ENCODE results near the gene PTGES. TPM values are rescaled to one million over a fixed set of nuclear protein-coding genes. Genes with fewer than 3 reads are reported as not detected.

The PTGES gene
- total RNA-seq, 4 donors from 2014 or later, result 14.7 to 33.0 (median 25.7) TPM

DNA sequence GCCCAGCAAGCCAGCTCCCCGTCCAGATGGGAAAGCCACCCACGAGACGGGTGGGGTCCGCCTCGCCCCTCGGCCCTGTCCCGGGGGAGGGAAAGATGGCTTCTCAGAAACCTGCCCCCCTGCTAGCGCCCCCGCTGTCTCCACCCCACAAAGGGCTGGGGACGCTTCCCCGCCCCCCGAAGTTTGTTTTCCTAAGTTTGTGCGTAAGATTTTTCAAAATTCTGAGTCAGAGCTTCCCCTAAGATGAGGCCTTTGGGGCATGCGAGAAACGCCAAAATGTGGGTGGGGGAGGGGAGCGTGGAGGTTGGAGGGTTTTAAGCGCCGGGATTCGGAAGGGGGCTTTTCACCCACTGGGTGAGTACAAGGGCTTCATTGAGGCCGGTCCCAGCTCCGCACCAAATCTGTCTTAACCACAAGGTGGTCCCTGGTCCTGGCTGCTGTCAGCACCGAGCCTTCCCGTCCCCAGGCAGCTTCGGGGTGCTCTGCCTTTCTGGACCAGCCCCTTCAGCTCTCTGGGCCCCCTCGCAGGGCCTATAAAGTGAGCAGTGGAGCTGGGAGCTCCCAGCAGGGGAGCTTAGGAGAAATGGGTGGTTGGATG lies 55.1 kb downstream of the PTGES start:
- TF ChIP-seq, protein P1, sequence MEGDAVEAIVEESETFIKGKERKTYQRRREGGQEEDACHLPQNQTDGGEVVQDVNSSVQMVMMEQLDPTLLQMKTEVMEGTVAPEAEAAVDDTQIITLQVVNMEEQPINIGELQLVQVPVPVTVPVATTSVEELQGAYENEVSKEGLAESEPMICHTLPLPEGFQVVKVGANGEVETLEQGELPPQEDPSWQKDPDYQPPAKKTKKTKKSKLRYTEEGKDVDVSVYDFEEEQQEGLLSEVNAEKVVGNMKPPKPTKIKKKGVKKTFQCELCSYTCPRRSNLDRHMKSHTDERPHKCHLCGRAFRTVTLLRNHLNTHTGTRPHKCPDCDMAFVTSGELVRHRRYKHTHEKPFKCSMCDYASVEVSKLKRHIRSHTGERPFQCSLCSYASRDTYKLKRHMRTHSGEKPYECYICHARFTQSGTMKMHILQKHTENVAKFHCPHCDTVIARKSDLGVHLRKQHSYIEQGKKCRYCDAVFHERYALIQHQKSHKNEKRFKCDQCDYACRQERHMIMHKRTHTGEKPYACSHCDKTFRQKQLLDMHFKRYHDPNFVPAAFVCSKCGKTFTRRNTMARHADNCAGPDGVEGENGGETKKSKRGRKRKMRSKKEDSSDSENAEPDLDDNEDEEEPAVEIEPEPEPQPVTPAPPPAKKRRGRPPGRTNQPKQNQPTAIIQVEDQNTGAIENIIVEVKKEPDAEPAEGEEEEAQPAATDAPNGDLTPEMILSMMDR (IDR thresholded peaks at IDR 0.05), result no peak
- peak in 1 of 2 donors; percentile 34 for TF ChIP-seq EP300 (IDR thresholded peaks at IDR 0.05)
- peaks cover 0 to 33% (median 0%) of the 10 kb centered on the region in 4 donors for H3K4me1 ChIP-seq
- H3K36me3 ChIP-seq, result no peaks in the 10 kb centered on the region
- H3K27ac ChIP-seq, result peak overlapping the region; percentile 59 to 84 (median 74)
- H3K9me3 ChIP-seq, result no peaks in the 10 kb centered on the region
- H3K4me3 ChIP-seq, result peak overlapping the region; percentile 28 to 57 (median 32)
- 1 to 2% methylated on average over 16 to 18 of the region's 25 CpGs for WGBS, 2 donors
- peaks cover 0 to 38% of the 10 kb centered on the region in 2 donors for H3K27me3 ChIP-seq
- DNase-seq (ENCODE audit: low spot score in 2 of 2), result peak; percentile 19 to 52

DNA sequence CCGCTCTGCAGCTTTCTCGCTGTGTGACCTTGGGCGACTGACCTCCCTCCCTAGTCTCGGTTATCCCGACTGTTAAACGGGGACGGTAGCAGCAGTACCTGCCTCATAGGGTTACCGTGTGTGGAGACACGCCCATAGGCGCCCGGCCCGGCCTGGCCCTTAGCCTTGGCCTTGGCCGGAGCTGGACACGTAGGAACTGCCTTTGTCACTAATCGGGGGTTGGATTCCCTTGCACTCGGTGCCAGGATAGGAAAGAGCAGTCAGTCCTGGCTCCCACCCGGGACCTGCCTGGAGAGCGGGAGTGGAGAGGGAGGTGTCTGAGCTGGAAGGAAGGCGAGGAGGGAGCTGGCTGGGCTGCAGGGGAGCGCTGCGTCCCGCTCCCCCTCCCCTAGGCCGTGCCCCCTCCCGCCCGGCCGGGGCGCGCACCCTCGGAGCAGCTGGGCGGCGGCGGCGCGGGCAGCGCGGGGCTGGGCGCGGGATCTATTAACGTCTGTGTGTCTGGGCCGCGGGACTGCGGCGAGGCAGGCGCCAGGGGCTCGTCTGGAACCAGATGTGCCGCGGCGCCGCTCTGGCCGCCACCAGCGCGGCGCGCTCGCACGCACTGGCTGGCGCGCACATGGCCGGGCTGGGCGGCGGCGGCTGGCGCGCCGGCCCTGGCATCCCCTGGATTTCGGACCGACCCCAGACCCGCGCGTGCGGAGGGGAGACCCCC lies 55.7 kb downstream of the PTGES start:
- H3K4me1 ChIP-seq, result peaks cover 0 to 26% (median 0%) of the 10 kb centered on the region in 4 donors
- H3K9me3 ChIP-seq, result no peaks in the 10 kb centered on the region
- H3K27ac ChIP-seq, result peak overlapping the region; percentile 59 to 84 (median 74)
- H3K27me3 ChIP-seq, result peaks cover 0 to 38% of the 10 kb centered on the region in 2 donors
- no peak for TF ChIP-seq EP300 (IDR thresholded peaks at IDR 0.05)
- TF ChIP-seq POLR2A (IDR thresholded peaks at IDR 0.05), result no peak
- TF ChIP-seq, protein P1 (IDR thresholded peaks at IDR 0.05), result no peak
- 8 to 15% methylated on average over 19 to 21 of the region's 71 CpGs for WGBS, 2 donors
- DNase-seq (ENCODE audit: low spot score in 2 of 2), result no peak
- H3K36me3 ChIP-seq, result no peaks in the 10 kb centered on the region
- peak overlapping the region; percentile 28 to 57 (median 32) for H3K4me3 ChIP-seq

DNA sequence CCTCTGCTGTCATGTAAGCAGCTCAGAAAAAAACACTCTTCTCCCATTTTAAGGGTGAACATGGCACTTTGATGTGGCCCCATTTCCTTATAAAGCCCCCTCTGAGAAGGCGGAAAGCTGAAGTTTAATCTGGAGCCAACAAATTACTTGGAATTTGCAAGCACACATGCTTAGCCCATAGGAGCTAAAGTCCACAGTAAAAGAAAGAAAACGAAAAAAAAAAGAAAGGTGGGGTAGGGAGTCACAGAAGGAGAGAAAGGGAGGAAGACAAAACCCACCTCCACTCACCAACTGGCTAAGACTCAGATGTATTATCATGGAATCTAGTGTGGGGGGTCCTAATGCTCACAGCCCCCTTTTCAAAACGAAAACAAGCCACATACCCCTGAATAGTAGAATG lies 57.0 kb downstream of the PTGES start:
- no peaks in the 10 kb centered on the region for H3K9me3 ChIP-seq
- H3K27me3 ChIP-seq, result peaks cover 0 to 38% of the 10 kb centered on the region in 2 donors
- peak overlapping the region in 1 of 4 donors; percentile 49 for H3K27ac ChIP-seq
- peaks cover 0 to 23% (median 0%) of the 10 kb centered on the region in 4 donors for H3K4me1 ChIP-seq
- DNase-seq (ENCODE audit: low spot score in 2 of 2), result no peak
- H3K36me3 ChIP-seq, result no peaks in the 10 kb centered on the region
- no peak overlapping the region for H3K4me3 ChIP-seq
- TF ChIP-seq, protein P1 (IDR thresholded peaks at IDR 0.05), result no peak
- no peak for TF ChIP-seq EP300 (IDR thresholded peaks at IDR 0.05)
- TF ChIP-seq POLR2A (IDR thresholded peaks at IDR 0.05), result no peak
- 54 to 67% methylated on average over 3 of the region's 3 CpGs for WGBS, 2 donors

DNA sequence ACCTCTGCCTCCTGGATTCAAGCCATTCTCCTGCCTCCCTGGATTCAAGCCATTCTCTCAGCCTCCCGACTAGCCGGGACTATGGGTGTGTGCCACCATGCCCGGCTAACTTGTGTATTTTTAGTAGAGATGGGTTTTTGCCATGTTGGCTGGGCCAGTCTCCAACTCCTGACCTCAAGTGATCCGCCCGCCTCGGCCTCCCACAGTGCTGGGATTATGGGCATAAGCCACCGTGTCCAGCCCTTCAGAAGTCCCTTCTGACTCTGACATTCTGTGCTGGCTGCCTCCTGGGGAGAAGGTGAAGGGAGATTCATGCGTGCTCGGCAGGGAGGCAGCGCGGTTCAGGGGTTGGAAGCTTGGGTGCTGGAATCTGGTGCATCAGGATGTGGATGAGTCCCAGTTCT lies 58.6 kb downstream of the PTGES start:
- peaks cover 0 to 30% of the 10 kb centered on the region in 2 donors for H3K27me3 ChIP-seq
- DNase-seq (ENCODE audit: low spot score in 2 of 2), result no peak
- no peaks in the 10 kb centered on the region for H3K9me3 ChIP-seq
- TF ChIP-seq, protein P1 (IDR thresholded peaks at IDR 0.05), result no peak
- TF ChIP-seq EP300 (IDR thresholded peaks at IDR 0.05) (no peak), POLR2A (IDR thresholded peaks at IDR 0.05) (no peak)
- H3K36me3 ChIP-seq, result no peaks in the 10 kb centered on the region
- H3K4me1 ChIP-seq, result peaks cover 0 to 23% (median 0%) of the 10 kb centered on the region in 4 donors
- H3K27ac ChIP-seq, result no peak overlapping the region
- 69 to 75% methylated on average over 11 of the region's 11 CpGs for WGBS, 2 donors
- no peak overlapping the region for H3K4me3 ChIP-seq

GRCh38 chr9:129693741-129694140 lies 59.1 kb downstream of the PTGES start:
- Histone ChIP-seq H3K27ac (no peak overlapping the region), H3K9me3 (no peaks in the 10 kb centered on the region), H3K4me1 (peaks cover 0 to 23% (median 0%) of the 10 kb centered on the region in 4 donors), H3K36me3 (no peaks in the 10 kb centered on the region), H3K4me3 (no peak overlapping the region), H3K27me3 (peaks cover 0 to 25% of the 10 kb centered on the region in 2 donors)
- no peak for DNase-seq (ENCODE audit: low spot score in 2 of 2)
- 70 to 78% methylated on average over 8 of the region's 8 CpGs for WGBS, 2 donors
- TF ChIP-seq POLR2A (IDR thresholded peaks at IDR 0.05), result no peak
- TF ChIP-seq, protein P1 (IDR thresholded peaks at IDR 0.05), result no peak
- no peak for TF ChIP-seq EP300 (IDR thresholded peaks at IDR 0.05)

Measured in tibial nerve (tissue), 4 donors.